ENCODE results near the gene PCDHGA6.

The PCDHGA6 gene

DNA sequence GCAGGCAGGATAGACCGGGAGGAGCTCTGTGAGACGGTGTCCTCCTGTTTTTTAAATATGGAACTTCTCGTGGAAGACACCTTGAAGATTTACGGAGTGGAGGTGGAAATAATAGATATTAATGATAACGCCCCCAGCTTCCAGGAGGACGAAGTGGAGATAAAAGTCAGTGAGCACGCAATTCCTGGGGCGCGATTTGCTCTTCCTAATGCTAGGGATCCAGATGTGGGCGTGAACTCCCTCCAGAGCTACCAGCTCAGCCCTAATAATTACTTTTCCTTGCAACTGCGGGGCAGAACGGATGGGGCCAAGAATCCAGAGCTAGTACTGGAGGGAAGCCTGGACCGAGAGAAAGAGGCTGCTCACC lies 47.8 kb downstream of the PCDHGA6 start:
- DNase-seq (ENCODE audit: low spot score), result peak; percentile 32

DNA sequence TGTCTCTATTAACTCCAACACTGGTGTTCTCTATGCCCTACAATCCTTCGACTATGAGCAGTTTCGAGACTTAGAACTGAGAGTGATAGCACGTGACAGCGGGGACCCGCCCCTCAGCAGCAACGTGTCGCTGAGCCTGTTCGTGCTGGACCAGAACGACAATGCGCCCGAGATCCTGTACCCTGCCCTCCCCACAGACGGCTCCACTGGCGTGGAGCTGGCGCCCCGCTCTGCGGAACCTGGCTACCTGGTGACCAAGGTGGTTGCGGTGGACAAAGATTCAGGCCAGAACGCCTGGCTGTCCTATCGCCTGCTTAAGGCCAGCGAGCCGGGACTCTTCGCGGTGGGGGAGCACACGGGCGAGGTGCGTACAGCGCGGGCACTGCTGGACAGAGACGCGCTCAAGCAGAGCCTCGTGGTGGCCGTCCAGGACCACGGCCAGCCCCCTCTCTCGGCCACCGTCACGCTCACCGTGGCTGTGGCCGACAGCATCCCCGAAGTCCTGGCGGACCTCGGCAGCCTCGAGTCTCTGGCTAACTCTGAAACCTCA lies 49.1 kb downstream of the PCDHGA6 start:
- no peak for DNase-seq (ENCODE audit: low spot score)

DNA sequence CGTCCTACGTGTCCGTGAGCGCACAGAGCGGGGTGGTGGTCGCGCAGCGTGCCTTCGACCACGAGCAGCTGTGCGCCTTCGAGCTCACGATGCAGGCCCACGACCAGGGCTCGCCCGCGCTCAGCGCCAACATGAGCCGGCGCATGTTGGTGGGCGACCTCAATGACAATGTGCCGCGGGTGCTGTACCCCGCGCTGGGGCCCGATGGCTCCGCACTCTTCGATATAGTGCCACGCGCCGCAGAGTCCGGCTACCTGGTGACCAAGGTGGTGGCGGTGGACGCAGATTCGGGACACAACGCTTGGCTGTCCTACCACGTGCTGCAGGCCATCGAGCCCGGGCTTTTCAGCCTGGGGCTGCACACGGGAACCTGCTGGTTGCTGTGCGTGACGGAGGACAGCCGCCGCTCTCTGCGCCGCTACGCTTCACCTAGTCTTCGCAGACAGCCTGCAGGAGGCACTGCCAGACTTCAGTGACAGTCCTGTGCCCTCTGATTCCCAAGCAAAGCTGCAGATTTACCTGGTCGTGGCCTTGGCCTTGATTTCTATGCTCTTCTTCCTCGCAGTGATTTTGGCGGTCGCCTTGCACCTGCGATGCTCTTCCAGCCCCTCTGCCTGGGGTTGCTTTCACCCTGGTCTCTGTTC lies 54.2 kb downstream of the PCDHGA6 start:
- no peak for DNase-seq (ENCODE audit: low spot score)

Measured in GM03348 (cell line).